ENCODE results near the gene CFAP107. TPM values are rescaled to one million over a fixed set of nuclear protein-coding genes. Genes with fewer than 3 reads are reported as not detected.

The CFAP107 gene
- polyA plus RNA-seq, 1 experiment = 0.04 TPM

GRCh38 chr1:12756273-12756672 lies 10.3 kb downstream of the CFAP107 start:
- POLR2A ChIA-PET = no interaction called here
- CTCF ChIA-PET = no interaction called here

GRCh38 chr1:12756768-12757413 lies 10.9 kb downstream of the CFAP107 start:
- Histone ChIP-seq H3K4me3 (ENCODE audit: low read depth, low read length) (no peak overlapping the region), H3K27me3 (ENCODE audit: control insufficient read depth, insufficient read depth, low read length) (no peaks in the 10 kb centered on the region), H3K36me3 (ENCODE audit: control insufficient read depth, insufficient read depth, low read length) (no peaks in the 10 kb centered on the region)
- TF ChIP-seq CTCF (IDR thresholded peaks at IDR 0.05; ENCODE audit: insufficient read depth, low read depth, low read length) = no peak
- CTCF ChIA-PET = interaction anchor here (0.9 kb wide), 1 partner anchor 14 kb away, joined by 4 read pairs; no protein-coding TSS in a partner anchor
- no peak for DNase-seq (ENCODE audit: low read depth)
- POLR2A ChIA-PET = no interaction called here

More at GRCh38 chr1:12756273-12756672, 10.3 kb downstream of the CFAP107 start:
- no peak for TF ChIP-seq CTCF (IDR thresholded peaks at IDR 0.05; ENCODE audit: insufficient read depth, low read depth, low read length)
- Histone ChIP-seq H3K4me3 (ENCODE audit: low read depth, low read length) (no peak overlapping the region), H3K27me3 (ENCODE audit: control insufficient read depth, insufficient read depth, low read length) (no peaks in the 10 kb centered on the region), H3K36me3 (ENCODE audit: control insufficient read depth, insufficient read depth, low read length) (no peaks in the 10 kb centered on the region)
- no peak for DNase-seq (ENCODE audit: low read depth)

- no peaks in the 10 kb centered on the region for H3K36me3 ChIP-seq (ENCODE audit: control insufficient read depth, insufficient read depth, low read length)
- no peak for DNase-seq (ENCODE audit: low read depth)
- no peak for TF ChIP-seq CTCF (IDR thresholded peaks at IDR 0.05; ENCODE audit: insufficient read depth, low read depth, low read length)
- POLR2A ChIA-PET = no interaction called here
- no peaks in the 10 kb centered on the region for H3K27me3 ChIP-seq (ENCODE audit: control insufficient read depth, insufficient read depth, low read length)
- CTCF ChIA-PET = no interaction called here
- H3K4me3 ChIP-seq (ENCODE audit: low read depth, low read length) = no peak overlapping the region
Observed at GRCh38 chr1:12757836-12758235, 11.8 kb downstream of the CFAP107 start.

- POLR2A ChIA-PET = no interaction called here
Observed at GRCh38 chr1:12760256-12760795, 14.3 kb downstream of the CFAP107 start.

GRCh38 chr1:12761781-12762180 lies 15.8 kb downstream of the CFAP107 start:
- ChIA-PET POLR2A (no interaction called here), CTCF (no interaction called here)
- H3K36me3 ChIP-seq (ENCODE audit: control insufficient read depth, insufficient read depth, low read length) = no peaks in the 10 kb centered on the region
- no peak for TF ChIP-seq CTCF (IDR thresholded peaks at IDR 0.05; ENCODE audit: insufficient read depth, low read depth, low read length)
- H3K4me3 ChIP-seq (ENCODE audit: low read depth, low read length) = no peak overlapping the region
- no peak for DNase-seq (ENCODE audit: low read depth)
- H3K27me3 ChIP-seq (ENCODE audit: control insufficient read depth, insufficient read depth, low read length) = no peaks in the 10 kb centered on the region

More at GRCh38 chr1:12760256-12760795, 14.3 kb downstream of the CFAP107 start:
- H3K4me3 ChIP-seq (ENCODE audit: low read depth, low read length) = no peak overlapping the region
- DNase-seq (ENCODE audit: low read depth) = no peak
- H3K36me3 ChIP-seq (ENCODE audit: control insufficient read depth, insufficient read depth, low read length) = no peaks in the 10 kb centered on the region
- no peaks in the 10 kb centered on the region for H3K27me3 ChIP-seq (ENCODE audit: control insufficient read depth, insufficient read depth, low read length)
- CTCF ChIA-PET = no interaction called here
- peak; percentile 27; the same call in 1 of the 2 replicates for TF ChIP-seq CTCF (IDR thresholded peaks at IDR 0.05; ENCODE audit: insufficient read depth, low read depth, low read length)
